COLO668 (cell line): ENCODE measurements around the gene APOL1.
"Not testable (repeated sequence)": the region's sequence is repeated elsewhere in the genome, so short reads cannot be mapped to it uniquely, and the experiment has no call there.

ENCODE experiments used
- DNase-seq: peaks from one replicate; lab custom pipeline; 2025; ENCODE audit not compliant: unreplicated experiment; lab: John Stamatoyannopoulos, UW

Gene APOL1

GRCh38 chr22:36290391-36291075 is 37.6 kb downstream of the APOL1 start:
- DNase-seq, result not testable (repeated sequence)

GRCh38 chr22:36291831-36292740 is 39.2 kb downstream of the APOL1 start:
- DNase-seq, result no peak

GRCh38 chr22:36292823-36293530 is 40.0 kb downstream of the APOL1 start:
- no peak for DNase-seq

GRCh38 chr22:36293606-36294292 is 40.8 kb downstream of the APOL1 start:
- DNase-seq, result no peak

- DNase-seq, result no peak
Measured at GRCh38 chr22:36294293-36294620, 41.3 kb downstream of the APOL1 start.

GRCh38 chr22:36294801-36295200 is 41.9 kb downstream of the APOL1 start:
- DNase-seq, result no peak

- DNase-seq, result no peak
Measured at GRCh38 chr22:36295247-36295646, 42.3 kb downstream of the APOL1 start.

- no peak for DNase-seq
Measured at GRCh38 chr22:36296690-36297089, 43.8 kb downstream of the APOL1 start.

- DNase-seq, result no peak
Measured at GRCh38 chr22:36297568-36297967, 44.6 kb downstream of the APOL1 start.

- no peak for DNase-seq
Measured at GRCh38 chr22:36298118-36298517, 45.2 kb downstream of the APOL1 start.

- no peak for DNase-seq
Measured at GRCh38 chr22:36298601-36299000, 45.7 kb downstream of the APOL1 start.

GRCh38 chr22:36299295-36299694 is 46.4 kb downstream of the APOL1 start:
- no peak for DNase-seq

GRCh38 chr22:36299911-36300310 is 47.0 kb downstream of the APOL1 start:
- no peak for DNase-seq

GRCh38 chr22:36300396-36301212 is 47.7 kb downstream of the APOL1 start:
- no peak for DNase-seq

- peak; percentile 74 for DNase-seq
Measured at GRCh38 chr22:36301384-36301828, 48.5 kb downstream of the APOL1 start.

GRCh38 chr22:36301851-36302250 is 48.9 kb downstream of the APOL1 start:
- no peak for DNase-seq

GRCh38 chr22:36302439-36303114 is 49.6 kb downstream of the APOL1 start:
- no peak for DNase-seq

GRCh38 chr22:36303115-36303467 is 50.2 kb downstream of the APOL1 start:
- DNase-seq, result no peak

- DNase-seq, result no peak
Measured at GRCh38 chr22:36303874-36304273, 50.9 kb downstream of the APOL1 start.

GRCh38 chr22:36304429-36304828 is 51.5 kb downstream of the APOL1 start:
- no peak for DNase-seq
